Measurements from ENCODE around the gene VGLL3. TPM values are rescaled to one million over a fixed set of nuclear protein-coding genes. Genes with fewer than 3 reads are reported as not detected.

VGLL3 gene
- total and polyA plus RNA-seq, 2 experiments from 2014 or later, result 1.4 to 7.3 TPM

DNA sequence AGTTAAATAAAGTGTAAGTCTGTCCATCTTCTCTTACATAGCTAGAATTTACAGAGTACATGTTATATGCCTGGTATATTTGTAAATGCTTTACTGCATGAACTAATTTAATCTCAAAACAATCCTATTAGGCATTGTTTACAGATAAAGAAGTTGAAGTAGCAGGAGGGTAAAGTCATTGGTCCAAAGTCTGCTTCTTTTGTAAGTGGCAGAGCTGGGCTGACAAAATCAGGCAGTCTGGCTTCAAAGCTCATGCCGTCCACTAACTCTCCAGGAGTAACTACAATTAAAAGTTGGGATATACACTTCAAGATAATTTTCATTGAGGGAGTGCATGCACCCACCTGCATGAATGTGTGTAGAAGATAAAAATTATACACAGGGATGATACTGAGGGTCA lies 27.3 kb downstream of the VGLL3 start:
- H3K27me3 ChIP-seq (ENCODE audit: insufficient read depth), result no peaks in the 10 kb centered on the region
- no peaks in the 10 kb centered on the region for H3K79me2 ChIP-seq (replicated peaks; ENCODE audit: insufficient read depth)
- no peak overlapping the region for H3K4me3 Mint-ChIP-seq
- peaks cover 1% of the 10 kb centered on the region for H3K27me3 Mint-ChIP-seq (ENCODE audit: insufficient read depth, low read depth, poor library complexity)
- no peak overlapping the region for H3K4me3 ChIP-seq
- H3K4me1 Mint-ChIP-seq, result peaks cover 8% of the 10 kb centered on the region
- H3K9me3 Mint-ChIP-seq, result no peaks in the 10 kb centered on the region
- no peak for ATAC-seq
- no peaks in the 10 kb centered on the region for H3K9me2 ChIP-seq (ENCODE audit: insufficient read depth)
- DNase-seq (ENCODE audit: low spot score), result no peak
- no peak overlapping the region for H3K4me2 ChIP-seq
- TF ChIP-seq EZH2 (IDR thresholded peaks at IDR 0.05; ENCODE audit: low read depth, unreplicated experiment) (no peak), ZNF114 (CRISPR knock-in tag; IDR thresholded peaks at IDR 0.05) (no peak), EZH2phosphoT487 (IDR thresholded peaks at IDR 0.05; ENCODE audit: unreplicated experiment) (no peak), NANOG (IDR thresholded peaks at IDR 0.05; ENCODE audit: borderline replicate concordance) (no peak), CREB1 (CRISPR knock-in tag; IDR thresholded peaks at IDR 0.05; ENCODE audit: low read depth) (no peak), STAT1 (IDR thresholded peaks at IDR 0.05; ENCODE audit: unreplicated experiment) (no peak), ZNF331 (CRISPR knock-in tag; IDR thresholded peaks at IDR 0.05; ENCODE audit: low read depth) (no peak), JUNB (IDR thresholded peaks at IDR 0.05; ENCODE audit: unreplicated experiment) (no peak), POLR2AphosphoS5 (IDR thresholded peaks at IDR 0.05; ENCODE audit: low read depth) (no peak)
- TF ChIP-seq, protein P1, sequence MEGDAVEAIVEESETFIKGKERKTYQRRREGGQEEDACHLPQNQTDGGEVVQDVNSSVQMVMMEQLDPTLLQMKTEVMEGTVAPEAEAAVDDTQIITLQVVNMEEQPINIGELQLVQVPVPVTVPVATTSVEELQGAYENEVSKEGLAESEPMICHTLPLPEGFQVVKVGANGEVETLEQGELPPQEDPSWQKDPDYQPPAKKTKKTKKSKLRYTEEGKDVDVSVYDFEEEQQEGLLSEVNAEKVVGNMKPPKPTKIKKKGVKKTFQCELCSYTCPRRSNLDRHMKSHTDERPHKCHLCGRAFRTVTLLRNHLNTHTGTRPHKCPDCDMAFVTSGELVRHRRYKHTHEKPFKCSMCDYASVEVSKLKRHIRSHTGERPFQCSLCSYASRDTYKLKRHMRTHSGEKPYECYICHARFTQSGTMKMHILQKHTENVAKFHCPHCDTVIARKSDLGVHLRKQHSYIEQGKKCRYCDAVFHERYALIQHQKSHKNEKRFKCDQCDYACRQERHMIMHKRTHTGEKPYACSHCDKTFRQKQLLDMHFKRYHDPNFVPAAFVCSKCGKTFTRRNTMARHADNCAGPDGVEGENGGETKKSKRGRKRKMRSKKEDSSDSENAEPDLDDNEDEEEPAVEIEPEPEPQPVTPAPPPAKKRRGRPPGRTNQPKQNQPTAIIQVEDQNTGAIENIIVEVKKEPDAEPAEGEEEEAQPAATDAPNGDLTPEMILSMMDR (conservative IDR thresholded peaks at IDR 0.05; ENCODE audit: low read depth in 2 of 2), result no peak
- TF ChIP-seq, protein P2, sequence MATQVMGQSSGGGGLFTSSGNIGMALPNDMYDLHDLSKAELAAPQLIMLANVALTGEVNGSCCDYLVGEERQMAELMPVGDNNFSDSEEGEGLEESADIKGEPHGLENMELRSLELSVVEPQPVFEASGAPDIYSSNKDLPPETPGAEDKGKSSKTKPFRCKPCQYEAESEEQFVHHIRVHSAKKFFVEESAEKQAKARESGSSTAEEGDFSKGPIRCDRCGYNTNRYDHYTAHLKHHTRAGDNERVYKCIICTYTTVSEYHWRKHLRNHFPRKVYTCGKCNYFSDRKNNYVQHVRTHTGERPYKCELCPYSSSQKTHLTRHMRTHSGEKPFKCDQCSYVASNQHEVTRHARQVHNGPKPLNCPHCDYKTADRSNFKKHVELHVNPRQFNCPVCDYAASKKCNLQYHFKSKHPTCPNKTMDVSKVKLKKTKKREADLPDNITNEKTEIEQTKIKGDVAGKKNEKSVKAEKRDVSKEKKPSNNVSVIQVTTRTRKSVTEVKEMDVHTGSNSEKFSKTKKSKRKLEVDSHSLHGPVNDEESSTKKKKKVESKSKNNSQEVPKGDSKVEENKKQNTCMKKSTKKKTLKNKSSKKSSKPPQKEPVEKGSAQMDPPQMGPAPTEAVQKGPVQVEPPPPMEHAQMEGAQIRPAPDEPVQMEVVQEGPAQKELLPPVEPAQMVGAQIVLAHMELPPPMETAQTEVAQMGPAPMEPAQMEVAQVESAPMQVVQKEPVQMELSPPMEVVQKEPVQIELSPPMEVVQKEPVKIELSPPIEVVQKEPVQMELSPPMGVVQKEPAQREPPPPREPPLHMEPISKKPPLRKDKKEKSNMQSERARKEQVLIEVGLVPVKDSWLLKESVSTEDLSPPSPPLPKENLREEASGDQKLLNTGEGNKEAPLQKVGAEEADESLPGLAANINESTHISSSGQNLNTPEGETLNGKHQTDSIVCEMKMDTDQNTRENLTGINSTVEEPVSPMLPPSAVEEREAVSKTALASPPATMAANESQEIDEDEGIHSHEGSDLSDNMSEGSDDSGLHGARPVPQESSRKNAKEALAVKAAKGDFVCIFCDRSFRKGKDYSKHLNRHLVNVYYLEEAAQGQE (IDR thresholded peaks at IDR 0.05; ENCODE audit: unreplicated experiment), result no peak
- TF ChIP-seq, protein P3, sequence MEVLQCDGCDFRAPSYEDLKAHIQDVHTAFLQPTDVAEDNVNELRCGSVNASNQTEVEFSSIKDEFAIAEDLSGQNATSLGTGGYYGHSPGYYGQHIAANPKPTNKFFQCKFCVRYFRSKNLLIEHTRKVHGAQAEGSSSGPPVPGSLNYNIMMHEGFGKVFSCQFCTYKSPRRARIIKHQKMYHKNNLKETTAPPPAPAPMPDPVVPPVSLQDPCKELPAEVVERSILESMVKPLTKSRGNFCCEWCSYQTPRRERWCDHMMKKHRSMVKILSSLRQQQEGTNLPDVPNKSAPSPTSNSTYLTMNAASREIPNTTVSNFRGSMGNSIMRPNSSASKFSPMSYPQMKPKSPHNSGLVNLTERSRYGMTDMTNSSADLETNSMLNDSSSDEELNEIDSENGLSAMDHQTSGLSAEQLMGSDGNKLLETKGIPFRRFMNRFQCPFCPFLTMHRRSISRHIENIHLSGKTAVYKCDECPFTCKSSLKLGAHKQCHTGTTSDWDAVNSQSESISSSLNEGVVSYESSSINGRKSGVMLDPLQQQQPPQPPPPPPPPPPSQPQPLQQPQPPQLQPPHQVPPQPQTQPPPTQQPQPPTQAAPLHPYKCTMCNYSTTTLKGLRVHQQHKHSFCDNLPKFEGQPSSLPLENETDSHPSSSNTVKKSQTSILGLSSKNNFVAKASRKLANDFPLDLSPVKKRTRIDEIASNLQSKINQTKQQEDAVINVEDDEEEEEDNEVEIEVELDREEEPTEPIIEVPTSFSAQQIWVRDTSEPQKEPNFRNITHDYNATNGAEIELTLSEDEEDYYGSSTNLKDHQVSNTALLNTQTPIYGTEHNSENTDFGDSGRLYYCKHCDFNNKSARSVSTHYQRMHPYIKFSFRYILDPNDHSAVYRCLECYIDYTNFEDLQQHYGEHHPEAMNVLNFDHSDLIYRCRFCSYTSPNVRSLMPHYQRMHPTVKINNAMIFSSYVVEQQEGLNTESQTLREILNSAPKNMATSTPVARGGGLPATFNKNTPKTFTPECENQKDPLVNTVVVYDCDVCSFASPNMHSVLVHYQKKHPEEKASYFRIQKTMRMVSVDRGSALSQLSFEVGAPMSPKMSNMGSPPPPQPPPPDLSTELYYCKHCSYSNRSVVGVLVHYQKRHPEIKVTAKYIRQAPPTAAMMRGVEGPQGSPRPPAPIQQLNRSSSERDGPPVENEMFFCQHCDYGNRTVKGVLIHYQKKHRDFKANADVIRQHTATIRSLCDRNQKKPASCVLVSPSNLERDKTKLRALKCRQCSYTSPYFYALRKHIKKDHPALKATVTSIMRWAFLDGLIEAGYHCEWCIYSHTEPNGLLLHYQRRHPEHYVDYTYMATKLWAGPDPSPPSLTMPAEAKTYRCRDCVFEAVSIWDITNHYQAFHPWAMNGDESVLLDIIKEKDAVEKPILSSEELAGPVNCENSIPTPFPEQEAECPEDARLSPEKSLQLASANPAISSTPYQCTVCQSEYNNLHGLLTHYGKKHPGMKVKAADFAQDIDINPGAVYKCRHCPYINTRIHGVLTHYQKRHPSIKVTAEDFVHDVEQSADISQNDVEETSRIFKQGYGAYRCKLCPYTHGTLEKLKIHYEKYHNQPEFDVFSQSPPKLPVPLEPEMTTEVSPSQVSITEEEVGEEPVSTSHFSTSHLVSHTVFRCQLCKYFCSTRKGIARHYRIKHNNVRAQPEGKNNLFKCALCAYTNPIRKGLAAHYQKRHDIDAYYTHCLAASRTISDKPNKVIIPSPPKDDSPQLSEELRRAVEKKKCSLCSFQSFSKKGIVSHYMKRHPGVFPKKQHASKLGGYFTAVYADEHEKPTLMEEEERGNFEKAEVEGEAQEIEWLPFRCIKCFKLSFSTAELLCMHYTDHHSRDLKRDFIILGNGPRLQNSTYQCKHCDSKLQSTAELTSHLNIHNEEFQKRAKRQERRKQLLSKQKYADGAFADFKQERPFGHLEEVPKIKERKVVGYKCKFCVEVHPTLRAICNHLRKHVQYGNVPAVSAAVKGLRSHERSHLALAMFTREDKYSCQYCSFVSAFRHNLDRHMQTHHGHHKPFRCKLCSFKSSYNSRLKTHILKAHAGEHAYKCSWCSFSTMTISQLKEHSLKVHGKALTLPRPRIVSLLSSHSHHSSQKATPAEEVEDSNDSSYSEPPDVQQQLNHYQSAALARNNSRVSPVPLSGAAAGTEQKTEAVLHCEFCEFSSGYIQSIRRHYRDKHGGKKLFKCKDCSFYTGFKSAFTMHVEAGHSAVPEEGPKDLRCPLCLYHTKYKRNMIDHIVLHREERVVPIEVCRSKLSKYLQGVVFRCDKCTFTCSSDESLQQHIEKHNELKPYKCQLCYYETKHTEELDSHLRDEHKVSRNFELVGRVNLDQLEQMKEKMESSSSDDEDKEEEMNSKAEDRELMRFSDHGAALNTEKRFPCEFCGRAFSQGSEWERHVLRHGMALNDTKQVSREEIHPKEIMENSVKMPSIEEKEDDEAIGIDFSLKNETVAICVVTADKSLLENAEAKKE (CRISPR knock-in tag; IDR thresholded peaks at IDR 0.05), result no peak
- TF ChIP-seq, protein P4, sequence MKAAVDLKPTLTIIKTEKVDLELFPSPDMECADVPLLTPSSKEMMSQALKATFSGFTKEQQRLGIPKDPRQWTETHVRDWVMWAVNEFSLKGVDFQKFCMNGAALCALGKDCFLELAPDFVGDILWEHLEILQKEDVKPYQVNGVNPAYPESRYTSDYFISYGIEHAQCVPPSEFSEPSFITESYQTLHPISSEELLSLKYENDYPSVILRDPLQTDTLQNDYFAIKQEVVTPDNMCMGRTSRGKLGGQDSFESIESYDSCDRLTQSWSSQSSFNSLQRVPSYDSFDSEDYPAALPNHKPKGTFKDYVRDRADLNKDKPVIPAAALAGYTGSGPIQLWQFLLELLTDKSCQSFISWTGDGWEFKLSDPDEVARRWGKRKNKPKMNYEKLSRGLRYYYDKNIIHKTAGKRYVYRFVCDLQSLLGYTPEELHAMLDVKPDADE (IDR thresholded peaks at IDR 0.05), result no peak
- no peak overlapping the region for H3K27ac Mint-ChIP-seq
- H3K27ac ChIP-seq (ENCODE audit: low read depth), result no peak overlapping the region
- peaks cover 7% of the 10 kb centered on the region; the same call in 2 of the 3 replicates for H3K36me3 Mint-ChIP-seq (ENCODE audit: low read depth)
- no peaks in the 10 kb centered on the region for H3K4me1 ChIP-seq (ENCODE audit: insufficient read depth)
- H4K20me1 ChIP-seq (replicated peaks; ENCODE audit: insufficient read depth), result no peaks in the 10 kb centered on the region
- no peaks in the 10 kb centered on the region for H3K36me3 ChIP-seq (ENCODE audit: insufficient read depth)
- no peaks in the 10 kb centered on the region for H3F3A ChIP-seq (replicated peaks; ENCODE audit: low read depth)
- H2AFZ ChIP-seq, result no peak overlapping the region

Measured in GM23338 (cell line).